Adipose tissue (tissue), 3 donors: ENCODE results near the gene CDKN2A. TPM values are rescaled to one million over a fixed set of nuclear protein-coding genes. Genes with fewer than 3 reads are reported as not detected.

Experiments used
- H3K27ac ChIP-seq: one replicate; pipeline ENCODE4 v1.5.1; 2013; ENCODE audit warnings: low read depth, low read length
- WGBS, 3 donors: extraction: QIAGEN DNeasy Blood & Tissue Kit; methylation state at CpG; one replicate each; pipeline ENCODE4 v1.1.7; 2013; 5-methylcytosine and 5-hydroxymethylcytosine counted together
- polyA plus RNA-seq, 3 donors: library from polyadenylated mRNA; stranded (reverse); fragments of 200-250 nt; gene quantifications; one replicate each; pipeline ENCODE4 v1.2.3, GENCODE V29; 2013
- donor health status: healthy with polysubstance abuse.
- donor health status: Bipolar disorder and iron deficiency.
- donor health status: healthy.

Gene CDKN2A
- polyA plus RNA-seq: 1 to 10 TPM in 1 of 3 donors, under 1 TPM in 2; 0.17 to 2.1 (median 0.98) TPM

DNA sequence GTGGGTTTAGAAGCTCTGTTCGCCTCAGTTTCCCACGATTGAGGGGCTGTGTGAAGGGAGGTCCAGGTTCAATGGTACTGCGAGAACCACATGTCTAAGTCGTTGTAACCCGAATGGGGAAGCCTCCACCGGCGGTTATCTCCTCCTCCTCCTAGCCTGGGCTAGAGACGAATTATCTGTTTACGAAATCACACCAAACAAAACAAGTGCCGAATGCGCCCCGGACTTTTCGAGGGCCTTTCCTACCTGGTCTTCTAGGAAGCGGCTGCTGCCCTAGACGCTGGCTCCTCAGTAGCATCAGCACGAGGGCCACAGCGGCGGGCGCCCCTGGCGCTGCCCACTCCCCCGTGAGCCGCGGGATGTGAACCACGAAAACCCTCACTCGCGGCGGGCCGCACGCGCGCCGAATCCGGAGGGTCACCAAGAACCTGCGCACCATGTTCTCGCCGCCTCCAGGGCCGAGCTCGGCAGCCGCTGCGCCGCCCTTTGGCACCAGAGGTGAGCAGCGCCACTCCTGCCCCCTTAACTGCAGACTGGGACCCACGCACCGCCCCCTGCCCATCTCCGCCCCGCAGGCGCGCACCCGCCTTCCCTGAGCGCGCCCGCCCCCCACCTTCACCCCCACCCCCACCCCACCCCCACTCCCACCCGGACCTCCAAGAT, at the start of gene CDKN2A:
CDKN2A (minus strand) TSS at position 500 of the 663 bp plus-strand sequence.
- peak within 1 kb of the TSS; percentile 26 for H3K27ac ChIP-seq
- 5 to 8% (median 5%) methylated on average over 46 to 53 of the region's 53 CpGs for WGBS, 3 donors

- WGBS, 3 donors: 44 to 62% (median 62%) methylated on average over 3 of the region's 3 CpGs
- H3K27ac ChIP-seq: no peak overlapping the region
These were observed 49.7 kb upstream of the CDKN2A start for GRCh38 chr9:22043928-22044327.

DNA sequence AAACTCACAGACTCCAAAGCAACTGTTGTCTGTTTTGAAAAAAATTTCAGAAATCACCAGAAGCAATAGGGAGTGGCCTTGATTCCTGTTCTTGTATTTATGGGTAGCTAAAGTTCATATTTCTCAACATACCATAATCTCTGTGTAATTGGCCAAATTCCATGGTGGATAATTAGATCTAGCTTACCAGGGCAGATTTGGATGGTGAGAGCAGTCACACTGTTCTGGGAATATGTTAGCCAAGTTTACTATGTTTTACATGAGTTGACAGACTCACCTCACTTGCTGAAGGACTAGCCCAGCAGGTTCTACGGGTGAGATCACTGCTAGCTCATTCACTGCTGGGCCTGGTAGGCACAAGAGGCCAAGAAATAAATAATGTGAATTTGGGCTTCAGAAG, 47.6 kb upstream of the CDKN2A start:
- 25 to 80% (median 79%) methylated on average over 1 of the region's 1 CpG for WGBS, 3 donors
- H3K27ac ChIP-seq: no peak overlapping the region

DNA sequence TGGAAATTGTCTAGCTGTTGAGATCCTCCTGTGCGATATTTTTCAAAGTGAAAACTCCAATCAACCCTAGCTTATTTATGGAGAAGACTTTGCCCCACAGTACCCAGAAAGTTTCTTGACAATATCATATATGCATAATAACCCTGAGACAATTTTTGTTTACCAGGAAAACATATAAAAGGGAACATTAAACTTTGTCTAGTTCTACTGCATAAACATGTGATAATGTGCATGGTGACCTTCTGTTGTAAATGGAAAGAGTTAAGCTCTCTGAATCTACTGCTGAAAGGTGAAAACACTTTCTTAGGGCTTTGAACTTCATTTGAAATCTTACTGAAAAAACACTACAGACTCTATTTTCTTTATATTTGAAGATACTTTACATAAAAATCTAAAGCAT, 47.2 kb upstream of the CDKN2A start:
- no peak overlapping the region for H3K27ac ChIP-seq
- 89 to 96% (median 89%) methylated on average over 1 of the region's 1 CpG for WGBS, 3 donors

GRCh38 chr9:22040760-22041159, 46.6 kb upstream of the CDKN2A start:
- no peak overlapping the region for H3K27ac ChIP-seq
- WGBS, 3 donors: 39 to 80% (median 44%) methylated on average over 1 of the region's 1 CpG

DNA sequence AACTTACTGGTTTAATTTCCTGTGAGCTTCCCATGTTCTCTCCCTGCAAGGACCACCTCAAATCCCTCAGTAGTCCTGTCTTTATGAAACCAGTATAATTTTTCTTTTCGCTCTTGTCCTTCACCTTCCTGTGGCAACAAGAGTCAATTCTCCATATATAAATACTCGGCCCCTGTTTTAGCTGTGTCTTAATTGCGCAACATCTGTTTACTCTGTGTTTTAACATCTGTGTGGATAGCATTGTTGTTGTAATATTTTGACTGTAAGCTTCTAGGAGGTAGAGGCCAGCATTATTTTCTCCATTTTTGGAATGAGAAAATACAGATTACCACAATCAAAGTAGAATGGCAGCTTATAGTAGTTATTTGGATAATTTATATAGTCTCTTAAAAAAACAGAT, 45.1 kb upstream of the CDKN2A start:
- no peak overlapping the region for H3K27ac ChIP-seq
- WGBS, 3 donors: 64 to 73% (median 71%) methylated on average over 3 of the region's 3 CpGs

DNA sequence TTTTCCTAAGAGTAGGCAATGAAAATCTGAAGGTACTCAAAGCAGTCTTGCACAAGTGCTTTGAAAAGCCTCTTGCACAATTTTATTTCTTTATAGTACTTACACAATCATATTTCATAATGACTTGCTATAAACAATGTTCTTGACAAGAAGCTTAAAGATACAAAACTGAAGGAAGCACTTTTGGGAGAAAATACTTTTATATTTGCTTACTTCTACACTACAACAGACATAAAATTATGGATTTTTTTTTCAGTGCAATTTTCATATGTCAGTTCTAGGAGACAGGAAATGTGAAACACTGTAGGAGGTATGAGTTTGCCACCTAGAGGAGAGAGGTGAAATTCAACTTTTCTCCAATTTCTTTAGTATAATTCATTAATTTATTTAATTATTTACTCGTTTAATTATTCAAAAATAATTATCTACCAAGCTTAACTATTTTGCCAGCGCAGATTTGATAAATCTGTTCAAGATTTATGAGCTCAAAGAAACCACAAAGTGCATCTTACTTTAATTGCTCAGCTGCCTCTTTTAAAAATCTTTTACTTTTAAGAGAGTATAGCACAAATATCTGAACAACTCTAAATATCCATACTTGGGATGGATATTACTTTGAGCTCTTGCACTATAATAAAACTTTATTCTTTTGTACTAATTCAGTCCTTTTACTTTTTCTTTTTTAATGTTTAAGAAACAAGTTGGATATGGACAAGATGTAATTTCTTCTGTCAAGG, 43.9 kb upstream of the CDKN2A start:
- 20 to 36% (median 27%) methylated on average over 2 of the region's 2 CpGs for WGBS, 3 donors
- no peak overlapping the region for H3K27ac ChIP-seq

DNA sequence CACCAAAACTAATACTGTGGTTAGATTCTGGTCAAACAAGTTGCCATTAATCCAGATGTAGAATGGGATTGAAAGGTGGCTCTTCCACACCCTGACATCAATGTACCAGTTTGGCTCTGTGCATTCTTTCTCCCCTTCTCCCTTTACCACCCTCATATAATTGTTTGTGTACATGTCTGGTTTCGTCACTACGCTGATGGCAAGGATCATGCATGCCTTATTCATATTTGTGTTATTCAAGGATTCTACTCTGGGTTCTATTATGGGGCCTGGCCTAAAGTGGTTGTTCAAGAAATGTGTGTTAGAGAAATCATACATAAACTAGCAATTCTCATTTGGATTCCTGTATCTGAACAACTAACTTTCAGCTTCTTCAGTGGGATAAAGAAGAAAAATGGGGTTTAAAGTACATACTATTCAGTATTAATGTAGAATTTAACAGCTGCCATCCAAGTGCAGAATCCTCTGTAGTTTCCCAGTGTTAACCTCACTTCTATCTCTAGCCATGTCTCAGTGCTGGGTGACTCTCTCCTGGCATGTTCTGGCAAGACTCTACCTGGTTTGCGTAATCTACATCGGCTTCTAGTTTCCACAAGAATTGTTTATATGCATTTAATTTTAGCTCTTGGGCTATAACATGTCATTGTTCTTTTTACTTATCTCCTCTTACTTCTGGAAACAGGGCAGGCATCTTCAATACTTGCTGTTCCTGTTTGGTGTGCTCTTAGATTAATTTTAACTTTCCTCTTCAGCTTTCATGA, 42.9 kb upstream of the CDKN2A start:
- WGBS, 3 donors: 77 to 80% (median 78%) methylated on average over 4 of the region's 4 CpGs
- no peak overlapping the region for H3K27ac ChIP-seq

DNA sequence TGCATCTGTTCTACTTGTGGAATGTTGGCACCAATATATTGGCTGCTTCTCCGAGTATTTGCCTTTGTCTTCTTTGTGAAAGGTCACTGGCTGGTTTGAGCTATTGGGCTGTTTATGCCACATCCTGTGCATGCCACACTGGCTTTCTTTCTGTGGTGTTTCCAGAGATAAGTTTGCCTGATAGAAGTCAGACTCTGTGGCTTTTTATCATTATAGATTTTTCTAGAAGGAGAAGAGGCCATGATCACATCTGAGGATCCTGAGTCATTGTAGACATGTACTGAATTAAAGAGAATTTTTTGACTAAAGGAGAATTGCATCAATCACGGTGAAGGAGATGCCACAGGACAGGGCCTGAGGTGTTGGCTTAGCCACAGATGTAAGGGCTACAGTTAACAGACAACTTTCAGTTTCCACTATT, 41.4 kb upstream of the CDKN2A start:
- 79 to 84% (median 81%) methylated on average over 2 of the region's 2 CpGs for WGBS, 3 donors
- H3K27ac ChIP-seq: no peak overlapping the region

DNA sequence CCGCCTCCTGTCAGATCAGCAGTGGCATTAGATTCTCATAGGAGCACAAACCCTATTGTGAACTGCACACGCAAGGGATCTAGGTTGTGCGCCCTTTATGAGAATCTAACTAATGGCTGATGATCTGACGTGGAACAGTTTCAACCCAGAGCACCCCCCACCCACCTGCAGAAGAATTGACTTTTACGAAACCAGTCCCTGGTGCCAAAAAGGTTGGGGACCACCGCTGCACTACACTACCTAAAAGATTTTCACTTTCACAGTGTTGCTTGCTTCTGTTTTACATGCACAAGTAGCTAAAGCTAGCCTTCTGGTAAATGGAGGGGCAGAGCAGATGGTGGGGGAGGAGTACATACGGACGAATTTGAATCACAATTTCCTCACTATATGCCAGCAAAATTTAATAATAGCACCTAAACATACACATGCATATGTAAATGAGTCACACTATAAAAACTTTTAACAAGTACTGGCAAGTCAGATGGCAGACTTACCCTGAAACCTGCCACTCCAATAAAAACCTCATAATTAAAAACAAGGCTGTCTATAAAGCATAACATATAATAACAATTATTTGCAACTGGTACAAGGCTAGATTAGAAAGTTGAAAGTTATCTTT, 38.9 kb upstream of the CDKN2A start:
- H3K27ac ChIP-seq: no peak overlapping the region
- 66 to 84% (median 76%) methylated on average over 8 of the region's 8 CpGs for WGBS, 3 donors

DNA sequence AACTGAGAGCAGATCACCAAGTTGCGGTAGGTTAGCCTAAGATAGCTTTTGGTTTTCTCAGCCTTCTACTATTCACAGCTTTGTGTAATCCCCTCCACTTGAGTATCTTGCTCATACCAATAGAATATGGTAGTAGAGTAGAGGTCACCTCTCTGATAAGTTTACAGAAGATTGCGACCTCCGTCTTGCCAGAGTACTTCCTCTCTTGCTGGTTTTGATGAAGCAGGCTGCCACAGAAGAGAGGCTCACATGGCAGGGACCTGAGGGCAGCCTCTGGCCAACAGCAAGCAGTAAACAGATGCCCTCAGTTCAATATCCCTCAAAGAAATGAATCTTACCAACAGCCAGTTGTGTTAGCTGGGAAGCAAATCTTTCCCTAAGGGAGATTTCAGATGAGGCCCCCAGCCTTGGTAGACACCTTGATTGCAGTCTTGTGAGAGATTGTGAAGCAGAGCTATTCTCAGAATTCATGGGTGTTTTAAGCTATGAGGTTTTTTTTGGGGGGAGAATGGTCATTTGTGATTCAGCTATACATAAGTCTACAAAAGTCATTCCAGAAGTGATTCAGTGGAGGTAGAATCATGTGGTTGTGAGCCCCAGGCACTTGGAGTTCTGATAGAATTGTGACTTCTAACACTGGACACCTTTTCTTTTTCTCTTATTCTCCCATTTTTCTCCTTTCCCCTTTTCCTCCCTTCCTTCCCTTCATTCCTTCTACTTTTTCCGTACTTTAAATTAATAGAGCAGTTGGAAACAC, 37.6 kb upstream of the CDKN2A start:
- no peak overlapping the region for H3K27ac ChIP-seq
- 66 to 76% (median 74%) methylated on average over 4 of the region's 4 CpGs for WGBS, 3 donors

- no peak overlapping the region for H3K27ac ChIP-seq
- WGBS, 3 donors: 24 to 35% (median 34%) methylated on average over 1 of the region's 1 CpG
These were observed 36.0 kb upstream of the CDKN2A start for GRCh38 chr9:22030101-22030598.

DNA sequence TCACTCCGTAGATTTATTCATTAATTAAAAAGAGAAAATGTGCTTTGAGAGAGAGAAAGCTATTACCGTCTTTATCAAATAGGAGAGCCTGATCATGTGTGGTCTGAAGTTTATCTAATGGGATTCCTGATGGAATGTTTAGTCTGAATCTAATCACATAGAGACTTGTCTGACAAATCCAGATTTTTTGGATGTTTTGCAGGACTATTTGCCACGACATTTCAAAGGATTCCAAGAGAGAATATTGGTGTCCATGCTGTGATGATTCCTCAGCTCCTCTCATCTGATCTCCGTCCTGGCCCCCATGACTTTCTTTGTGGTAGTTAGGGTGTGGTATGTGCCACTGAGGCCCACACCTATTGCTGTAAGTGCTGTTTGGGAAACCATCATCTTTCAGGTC, 35.0 kb upstream of the CDKN2A start:
- H3K27ac ChIP-seq: no peak overlapping the region
- WGBS, 3 donors: 65 to 83% (median 73%) methylated on average over 4 of the region's 4 CpGs

- no peak overlapping the region for H3K27ac ChIP-seq
These were observed 34.2 kb upstream of the CDKN2A start for GRCh38 chr9:22028394-22028793.

DNA sequence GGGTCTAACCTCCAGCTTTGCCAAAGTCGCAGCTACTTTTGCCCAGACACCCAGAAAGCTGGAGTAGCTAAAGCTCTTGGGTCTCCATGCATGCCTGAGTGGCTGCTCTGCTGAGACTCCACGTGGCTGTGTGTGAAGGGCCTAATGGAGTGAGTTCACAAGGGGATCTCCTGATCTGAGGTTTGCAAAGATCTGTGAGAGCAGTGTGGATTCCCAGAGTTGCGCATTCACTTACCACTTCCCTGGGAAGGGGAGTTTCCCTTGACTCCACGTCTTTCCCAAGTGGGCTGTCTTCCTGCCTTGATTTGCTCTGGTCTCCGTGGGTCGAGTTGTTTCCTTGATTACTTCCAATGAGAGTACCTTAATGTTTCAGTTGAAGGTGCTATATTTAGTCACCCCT, 32.5 kb upstream of the CDKN2A start:
- H3K27ac ChIP-seq: no peak overlapping the region
- WGBS, 3 donors: 45 to 57% (median 48%) methylated on average over 6 of the region's 6 CpGs

GRCh38 chr9:22022396-22022795, 28.2 kb upstream of the CDKN2A start:
- WGBS, 3 donors: 86 to 94% (median 94%) methylated on average over 3 of the region's 3 CpGs
- H3K27ac ChIP-seq: no peak overlapping the region

DNA sequence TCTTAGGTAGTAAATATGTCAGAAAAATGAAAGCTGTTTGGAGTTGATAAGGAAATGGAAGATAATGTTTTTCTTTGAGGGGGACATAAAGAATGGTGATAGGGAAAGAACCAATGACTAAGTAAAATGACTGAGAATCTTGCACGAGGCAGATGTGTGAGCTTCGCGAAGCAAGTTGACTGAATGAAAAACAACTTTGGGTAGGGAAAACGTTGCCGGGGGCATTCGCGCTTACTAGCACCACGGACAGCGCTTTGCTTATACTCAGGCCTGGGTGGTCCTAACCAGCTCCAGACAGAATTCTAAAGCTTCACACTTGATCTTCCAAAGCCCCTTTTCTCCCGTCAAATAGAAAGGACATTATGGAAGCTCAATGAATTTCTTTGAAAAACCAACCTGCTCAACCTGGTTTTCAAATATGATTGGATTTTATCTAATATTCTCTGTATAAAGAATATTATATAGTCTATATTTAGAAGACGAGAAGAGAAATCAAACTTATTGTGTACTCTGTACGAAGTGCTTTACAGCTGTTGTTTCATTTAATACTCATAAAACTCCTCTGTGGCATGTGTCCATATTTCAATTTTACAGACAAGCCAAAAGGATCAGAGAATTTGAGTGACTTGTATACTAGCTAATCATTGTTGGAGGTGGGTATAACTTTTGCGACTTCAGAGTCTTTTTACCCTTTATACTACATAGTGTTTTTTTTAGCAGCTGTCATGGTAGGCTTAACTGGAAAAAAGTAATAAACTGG, 16.9 kb upstream of the CDKN2A start:
- 20 to 23% (median 23%) methylated on average over 13 of the region's 13 CpGs for WGBS, 3 donors
- H3K27ac ChIP-seq: no peak overlapping the region
